GF-D8 (cell line): ENCODE results near the gene KCNMB4.
"Not testable (repeated sequence)": the region's sequence is repeated elsewhere in the genome, so short reads cannot be mapped to it uniquely, and the experiment has no call there.

Source experiments
- DNase-seq: peaks from one replicate; lab custom pipeline; 2025; lab: John Stamatoyannopoulos, UW

The KCNMB4 gene

GRCh38 chr12:70372881-70373280 is 6.8 kb downstream of the KCNMB4 start:
- DNase-seq: no peak

GRCh38 chr12:70379846-70380245 is 13.8 kb downstream of the KCNMB4 start:
- no peak for DNase-seq

GRCh38 chr12:70383484-70383883 is 17.4 kb downstream of the KCNMB4 start:
- DNase-seq: no peak

DNA sequence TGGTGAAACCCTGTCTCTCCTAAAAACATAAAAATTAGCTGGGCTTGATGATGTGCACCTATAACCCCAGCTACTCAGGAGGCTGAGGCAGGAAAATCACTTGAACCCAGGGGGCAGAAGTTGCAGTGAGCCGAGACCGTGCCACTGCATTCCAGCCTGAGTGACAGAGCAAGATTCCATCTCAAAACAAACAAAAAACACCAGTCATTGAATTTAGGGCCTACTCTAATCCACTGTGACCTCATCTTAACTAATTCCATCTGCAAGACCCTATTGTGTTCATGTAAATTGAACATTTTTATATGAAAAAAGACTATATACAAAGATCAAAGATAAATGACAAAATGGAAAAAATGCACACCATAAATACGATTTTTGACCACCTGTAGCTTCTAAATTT is 17.8 kb downstream of the KCNMB4 start:
- no peak for DNase-seq

DNA sequence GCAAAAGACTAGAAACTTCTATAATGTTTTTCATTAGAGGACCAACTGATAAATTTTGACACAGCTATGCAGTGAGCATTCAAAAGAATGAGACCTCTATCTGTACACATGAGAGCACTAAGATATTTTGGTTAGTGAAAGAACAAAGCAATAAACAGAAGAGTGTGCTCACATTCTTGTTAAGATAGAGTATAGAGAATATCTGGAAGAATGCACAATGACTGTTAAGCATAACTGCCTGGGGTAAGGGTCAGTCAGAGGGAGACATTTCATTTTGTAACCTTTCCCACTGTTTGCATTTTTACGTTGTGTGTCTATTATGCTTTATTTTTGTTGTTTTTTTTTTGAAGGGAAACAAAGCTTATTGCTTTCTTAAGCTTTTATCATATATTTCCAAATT is 20.7 kb downstream of the KCNMB4 start:
- DNase-seq: no peak

- no peak for DNase-seq
These were observed 23.6 kb downstream of the KCNMB4 start for GRCh38 chr12:70389678-70390077.

DNA sequence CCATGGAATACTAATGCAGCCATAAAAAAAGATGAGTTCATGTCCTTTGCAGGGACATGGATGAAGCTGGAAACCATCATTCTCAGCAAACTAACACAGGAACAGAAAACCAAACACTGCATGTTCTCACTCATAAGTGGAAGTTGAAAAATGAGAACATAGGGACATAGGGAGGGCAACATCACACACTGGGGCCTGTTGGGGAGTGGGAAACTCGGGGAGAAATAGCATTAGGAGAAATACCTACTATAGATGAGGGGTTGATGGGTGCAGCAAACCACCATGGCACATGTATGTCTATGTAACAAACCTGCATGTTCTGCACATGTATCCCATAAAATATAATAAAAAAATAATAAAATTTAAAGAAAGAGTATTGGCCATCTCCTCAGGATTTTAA is 26.5 kb downstream of the KCNMB4 start:
- not testable (repeated sequence) for DNase-seq

DNA sequence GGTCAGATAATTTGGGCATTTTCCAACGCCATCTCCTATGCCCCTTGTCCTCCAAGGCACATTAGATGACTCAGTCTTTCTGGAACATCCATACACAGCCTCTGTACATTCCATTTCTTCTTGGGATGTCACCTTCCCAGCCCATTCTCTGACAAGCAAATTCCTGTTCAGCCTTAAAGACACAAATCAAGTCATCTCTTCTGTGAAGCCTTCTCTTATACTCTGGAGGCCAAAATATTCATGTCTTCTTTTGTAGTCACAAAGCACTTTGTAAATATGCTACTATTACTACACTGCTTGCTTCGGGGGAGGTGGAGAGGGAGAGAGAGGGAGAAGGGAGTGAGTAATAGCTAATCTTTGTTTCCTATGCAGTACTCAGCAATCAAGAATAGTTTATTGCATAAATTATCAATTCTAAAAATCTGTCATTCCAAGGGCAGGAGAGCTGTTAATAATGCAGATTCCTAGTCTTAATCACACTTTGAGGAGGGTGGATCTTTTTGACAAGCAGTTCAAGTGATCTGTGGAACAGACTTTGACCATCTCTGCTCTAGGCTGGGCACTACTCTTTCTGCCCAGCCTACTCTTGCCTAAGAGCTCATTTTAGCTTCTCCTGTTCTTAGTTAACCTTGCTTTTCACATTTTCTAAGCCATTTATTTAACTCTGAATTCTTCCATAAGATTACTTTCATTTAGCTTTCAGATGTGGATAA is 27.9 kb downstream of the KCNMB4 start:
- no peak for DNase-seq

DNA sequence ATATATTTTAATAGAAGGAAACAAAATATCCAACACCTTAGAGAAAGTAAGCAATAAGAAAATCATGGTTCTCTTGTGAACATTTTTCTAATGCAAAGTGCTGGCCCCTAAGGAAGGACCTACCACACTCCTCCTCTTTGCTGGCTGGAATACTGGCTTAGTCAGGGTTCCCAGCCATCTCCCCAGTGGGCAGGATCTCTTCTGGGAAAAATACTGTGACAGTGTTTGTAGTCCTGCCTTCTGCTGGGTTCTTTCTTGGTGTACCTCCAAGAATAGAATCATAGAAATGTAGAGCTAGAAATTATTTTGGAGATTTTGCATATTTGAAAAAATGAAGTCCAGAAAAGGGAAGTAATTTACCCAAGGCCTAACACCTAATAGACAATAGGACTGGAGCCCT is 31.9 kb downstream of the KCNMB4 start:
- DNase-seq: no peak

DNA sequence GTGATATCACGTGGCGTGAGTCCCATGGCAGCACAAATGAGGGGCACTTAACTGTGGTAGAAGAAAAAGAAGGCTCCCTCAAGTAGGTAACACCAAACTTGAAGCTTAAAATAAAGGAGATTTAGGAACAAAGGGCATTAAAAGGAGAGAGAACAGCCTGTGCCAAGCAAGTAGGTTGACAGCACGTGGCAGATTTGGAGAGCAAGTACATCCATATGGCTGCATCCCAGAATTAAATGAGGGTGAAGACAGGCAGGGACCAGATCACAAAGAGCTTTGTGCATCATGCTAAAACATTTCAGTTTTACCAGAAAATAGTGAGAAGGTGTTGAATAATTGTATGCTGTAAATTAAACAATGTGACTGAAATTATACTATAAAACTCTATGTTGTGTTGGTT is 32.8 kb downstream of the KCNMB4 start:
- DNase-seq: no peak

DNA sequence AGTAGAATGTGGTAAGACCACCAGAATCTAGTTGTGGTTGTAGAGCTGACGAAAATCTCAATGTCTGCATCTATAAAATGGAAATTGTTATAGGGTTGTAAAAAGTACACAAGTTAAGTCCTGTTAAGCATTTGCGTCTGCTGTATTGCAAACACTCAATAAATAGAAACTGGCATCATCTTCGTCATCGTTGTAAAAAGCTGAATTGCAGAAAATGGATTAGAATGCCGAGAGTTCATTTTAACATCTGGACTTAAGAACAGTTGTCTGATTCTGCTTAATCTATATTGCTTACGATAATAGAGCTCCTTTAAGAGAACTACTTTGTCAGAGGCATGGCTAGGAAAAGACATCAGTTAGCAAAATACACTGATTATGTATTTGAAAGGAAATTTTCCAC is 33.2 kb downstream of the KCNMB4 start:
- DNase-seq: no peak

- no peak for DNase-seq
These were observed 34.0 kb downstream of the KCNMB4 start for GRCh38 chr12:70400124-70400523.

DNA sequence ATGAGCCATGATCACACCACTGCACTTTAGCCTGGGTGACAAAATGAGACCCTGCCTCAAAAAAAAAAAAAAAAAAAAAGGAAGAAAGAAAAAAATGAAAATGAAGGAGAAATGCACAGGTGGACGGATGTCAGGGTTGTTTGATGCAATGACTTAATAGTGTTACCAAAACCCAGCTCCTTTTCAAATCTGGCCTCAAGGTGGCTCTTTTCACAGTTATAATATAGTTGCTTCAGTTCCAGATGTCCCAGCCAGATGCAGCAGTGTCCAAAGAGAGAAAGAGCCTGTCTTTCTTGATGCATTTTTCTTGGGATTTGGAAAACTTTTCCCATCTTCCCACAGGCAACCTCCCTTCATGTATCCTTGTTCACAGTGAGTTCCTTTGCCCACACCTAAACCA is 36.5 kb downstream of the KCNMB4 start:
- DNase-seq: no peak

DNA sequence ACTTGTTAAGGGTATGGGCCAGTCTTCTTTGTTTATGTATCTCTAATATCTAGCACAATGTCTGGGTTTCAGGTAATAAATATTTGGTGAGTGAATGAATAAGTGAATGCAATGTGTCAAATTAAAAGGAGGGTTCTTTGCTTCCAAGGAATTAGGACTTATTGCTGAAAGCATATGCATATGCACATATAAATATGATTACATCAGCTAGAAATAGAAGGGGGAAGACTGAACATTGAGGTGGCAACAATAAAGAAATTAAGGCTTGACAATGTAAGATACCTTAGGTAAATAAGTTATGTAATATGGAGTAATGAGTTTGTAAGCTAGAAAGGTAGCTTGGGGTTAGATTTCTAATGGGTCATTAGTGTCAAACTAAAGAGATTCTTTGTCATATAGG is 37.7 kb downstream of the KCNMB4 start:
- no peak for DNase-seq

- no peak for DNase-seq
These were observed 42.1 kb downstream of the KCNMB4 start for GRCh38 chr12:70408004-70408790.

DNA sequence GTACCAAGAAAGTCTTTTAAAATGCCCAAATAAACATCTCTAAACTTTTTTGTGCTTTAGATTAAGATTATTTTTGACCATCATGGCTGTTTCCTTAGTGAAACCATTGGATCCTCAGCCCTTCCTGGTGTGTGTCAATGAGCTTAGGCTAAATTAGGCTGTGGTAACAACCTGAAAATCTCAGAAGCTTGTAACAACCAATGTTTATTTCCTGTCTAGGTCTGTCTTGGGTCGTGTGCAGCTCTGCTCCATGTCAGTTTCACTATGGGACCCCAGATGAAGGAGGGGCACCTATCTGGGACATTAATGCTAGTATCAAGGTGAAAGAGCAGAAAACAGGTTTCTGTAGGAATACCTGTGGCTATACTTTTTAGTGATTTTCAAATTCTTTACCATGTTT is 49.9 kb downstream of the KCNMB4 start:
- DNase-seq: no peak

DNA sequence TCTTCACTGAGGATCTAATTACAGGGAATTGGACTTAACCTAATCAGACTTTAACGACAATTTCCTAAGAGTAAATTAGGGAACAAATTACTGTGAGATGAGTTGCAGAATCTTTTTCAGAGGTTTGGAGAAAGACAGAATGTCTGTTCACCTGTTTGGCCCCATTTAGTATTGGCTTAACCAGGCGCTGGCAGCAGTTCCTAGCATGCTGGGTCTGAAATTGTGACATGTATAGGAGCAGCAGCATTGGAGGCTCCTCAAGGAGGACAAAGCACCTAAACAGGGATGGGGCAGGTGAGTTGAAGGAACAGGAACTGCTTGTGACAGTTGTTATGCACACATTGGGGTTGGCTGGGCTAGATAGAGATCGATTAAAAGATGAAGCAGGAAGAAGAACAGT is 51.0 kb downstream of the KCNMB4 start:
- no peak for DNase-seq

DNA sequence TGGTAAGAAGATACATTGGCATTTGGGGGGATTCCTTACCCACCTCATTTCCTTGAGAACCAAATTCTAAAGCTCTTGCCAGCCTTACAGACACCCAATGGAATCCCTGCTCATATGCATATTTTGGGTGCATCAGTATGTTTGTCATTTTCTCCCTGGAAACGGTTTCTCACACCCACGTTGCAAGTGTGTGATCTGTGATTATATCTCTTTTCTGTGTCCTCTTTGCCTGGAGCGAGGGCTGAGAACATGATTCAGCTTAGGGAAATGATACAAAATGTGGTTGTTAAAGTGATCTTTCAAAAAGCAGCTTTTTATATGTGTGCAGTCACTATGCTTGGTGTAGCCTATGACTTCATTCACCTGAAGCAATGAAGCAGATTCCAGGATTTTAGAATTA is 52.0 kb downstream of the KCNMB4 start:
- DNase-seq: no peak

DNA sequence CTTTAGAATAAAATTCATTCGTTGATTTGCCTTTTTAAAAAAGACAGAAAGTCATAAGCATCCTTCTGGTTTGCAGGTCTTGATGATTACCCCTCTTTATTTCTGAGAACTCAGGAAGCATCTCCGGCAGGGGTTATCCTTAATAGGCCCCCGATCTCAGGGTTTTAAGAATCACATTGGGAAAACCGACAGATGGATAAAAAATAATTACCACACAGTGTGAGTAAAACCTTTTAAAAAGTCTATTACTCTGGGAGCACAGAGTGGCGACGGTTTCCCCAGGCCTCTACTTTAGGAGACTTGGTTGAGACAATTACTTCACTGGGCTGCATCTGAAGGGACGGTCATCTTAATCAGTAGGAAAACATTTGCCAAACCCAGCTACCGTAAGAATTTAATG is 56.5 kb downstream of the KCNMB4 start:
- DNase-seq: no peak

- DNase-seq: no peak
These were observed 60.5 kb downstream of the KCNMB4 start for GRCh38 chr12:70426620-70427019.

DNA sequence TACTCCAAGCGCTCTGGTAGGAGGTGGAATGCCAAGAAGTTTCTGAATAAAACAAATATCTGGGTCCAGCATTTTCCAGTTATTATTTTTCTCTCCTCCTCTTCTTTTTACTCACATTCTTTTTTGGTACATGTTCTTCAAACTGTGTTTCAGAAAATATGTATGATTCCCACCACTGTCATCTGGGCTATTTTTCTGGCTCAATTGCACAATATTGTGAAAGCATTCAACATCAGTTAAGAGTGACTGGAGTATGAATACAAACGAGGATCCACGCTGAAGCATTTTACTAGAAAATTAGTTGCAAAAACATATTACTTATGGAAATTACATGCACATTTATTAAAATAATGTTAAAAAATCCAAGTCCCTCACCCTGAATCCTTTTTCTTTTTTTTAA is 61.5 kb downstream of the KCNMB4 start:
- DNase-seq: no peak

- no peak for DNase-seq
These were observed 64.3 kb downstream of the KCNMB4 start for GRCh38 chr12:70430400-70430799.

DNA sequence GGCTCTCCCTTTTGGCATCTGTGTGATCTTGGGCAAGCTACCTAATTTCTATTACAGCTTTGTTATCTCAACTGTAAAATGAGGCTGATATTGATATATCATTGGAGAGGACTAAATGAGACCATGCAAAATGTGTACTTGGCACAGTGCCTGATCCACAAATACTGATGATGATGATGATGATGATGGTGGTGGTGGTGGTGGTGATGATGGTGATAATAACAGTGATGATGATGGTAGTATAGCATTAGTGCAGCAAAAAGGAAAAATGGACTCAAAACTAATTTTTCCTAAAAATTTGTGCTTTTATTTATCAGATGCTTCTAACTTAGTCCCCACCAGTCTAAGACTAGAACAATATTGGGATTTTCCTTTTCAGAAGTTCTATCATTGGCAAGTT is 70.7 kb downstream of the KCNMB4 start:
- DNase-seq: no peak
